Hepatocyte (in vitro differentiated cells): ENCODE data around the gene NUF2. TPM values are rescaled to one million over a fixed set of nuclear protein-coding genes. Genes with fewer than 3 reads are reported as not detected.

ENCODE experiments used
- DNase-seq: peaks from one replicate; pipeline ENCODE4 v3.0.0-alpha.2; 2016; ENCODE audit warnings: low spot score
- H2AFZ ChIP-seq: fragments of 200-600 bp; sonication (generic); 2 replicates; pipeline ENCODE4 v1.6.0; 2016; ENCODE audit warnings: antibody characterized with exemption, mild to moderate bottlenecking
- H3K27ac ChIP-seq: fragments of 200-600 bp; sonication (generic); 2 replicates; pipeline ENCODE4 v1.5.1; 2016; ENCODE audit warnings: mild to moderate bottlenecking
- H3K27me3 ChIP-seq: fragments of 200-600 bp; sonication (generic); 2 replicates; pipeline ENCODE4 v1.6.1; 2016
- H3K36me3 ChIP-seq: fragments of 200-600 bp; sonication (generic); replicated peaks from 2 replicates; pipeline ENCODE4 v1.5.1; 2016; ENCODE audit warnings: low read depth; ENCODE audit not compliant: insufficient read depth
- H3K4me1 ChIP-seq: fragments of 200-600 bp; sonication (generic); 2 replicates; pipeline ENCODE4 v1.5.1; 2016; ENCODE audit warnings: mild to moderate bottlenecking, moderate library complexity; ENCODE audit not compliant: insufficient read depth
- H3K4me2 ChIP-seq: fragments of 200-600 bp; sonication (generic); 2 replicates; pipeline ENCODE4 v1.6.0; 2016
- H3K4me3 ChIP-seq: fragments of 200-600 bp; sonication (generic); 2 replicates; pipeline ENCODE4 v1.5.1; 2016; ENCODE audit warnings: mild to moderate bottlenecking
- H3K79me2 ChIP-seq: fragments of 200-600 bp; sonication (generic); 2 replicates; pipeline ENCODE4 v1.6.0; 2017; ENCODE audit warnings: mild to moderate bottlenecking
- H3K9me2 ChIP-seq: fragments of 200-600 bp; sonication (generic); replicated peaks from 2 replicates; pipeline ENCODE4 v1.6.0; 2017; ENCODE audit warnings: mild to moderate bottlenecking; ENCODE audit not compliant: insufficient read depth
- H3K9me3 ChIP-seq: fragments of 200-600 bp; sonication (generic); 2 replicates; pipeline ENCODE4 v1.5.1; 2016; ENCODE audit warnings: low read depth, mild to moderate bottlenecking
- H4K20me1 ChIP-seq: fragments of 200-600 bp; sonication (generic); 2 replicates; pipeline ENCODE4 v1.6.0; 2016; ENCODE audit warnings: mild to moderate bottlenecking; ENCODE audit not compliant: insufficient read depth, poor library complexity, severe bottlenecking
- CTCF ChIP-seq: fragments of 200-600 bp; sonication (generic); IDR thresholded peaks from 2 replicates; pipeline ENCODE4 v1.5.1; 2016; ENCODE audit warnings: antibody characterized with exemption, mild to moderate bottlenecking; ENCODE audit not compliant: poor library complexity
- EZH2 ChIP-seq: fragments of 200-600 bp; sonication (generic); IDR thresholded peaks from 2 replicates; pipeline ENCODE4 v1.6.1; 2016; ENCODE audit warnings: antibody characterized with exemption, mild to moderate bottlenecking, borderline replicate concordance
- EZH2phosphoT487 ChIP-seq: fragments of 200-600 bp; sonication (generic); IDR thresholded peaks from one replicate; pipeline ENCODE4 v1.6.1; 2018; ENCODE audit warnings: antibody characterized with exemption, mild to moderate bottlenecking, low read depth, moderate library complexity; ENCODE audit not compliant: unreplicated experiment, severe bottlenecking
- WGBS: methylation state at CpG from one replicate; pipeline ENCODE4 v1.1.6; 2016; ENCODE audit warnings: low lambda C conversion rate; ENCODE audit errors: missing lambda C conversion rate; 5-methylcytosine and 5-hydroxymethylcytosine counted together
- polyA plus RNA-seq: library from polyadenylated mRNA; unstranded; fragments of >200 nt; fragmentation: Nextera tagmentation; extraction: Ambion mirVana; gene quantifications from 2 replicates; pipeline ENCODE4 v1.2.1, GENCODE V29; 2016
- total RNA-seq: library from RNA; depleted of rRNA; stranded (reverse); fragments of >200 nt; gene quantifications from 2 replicates; pipeline ENCODE4 v1.2.3, GENCODE V29; 2014

NUF2 gene
- total RNA-seq (4.4 and 7.0 TPM in 2 replicates), polyA plus RNA-seq (2.6 and 7.8 TPM in 2 replicates)

DNA sequence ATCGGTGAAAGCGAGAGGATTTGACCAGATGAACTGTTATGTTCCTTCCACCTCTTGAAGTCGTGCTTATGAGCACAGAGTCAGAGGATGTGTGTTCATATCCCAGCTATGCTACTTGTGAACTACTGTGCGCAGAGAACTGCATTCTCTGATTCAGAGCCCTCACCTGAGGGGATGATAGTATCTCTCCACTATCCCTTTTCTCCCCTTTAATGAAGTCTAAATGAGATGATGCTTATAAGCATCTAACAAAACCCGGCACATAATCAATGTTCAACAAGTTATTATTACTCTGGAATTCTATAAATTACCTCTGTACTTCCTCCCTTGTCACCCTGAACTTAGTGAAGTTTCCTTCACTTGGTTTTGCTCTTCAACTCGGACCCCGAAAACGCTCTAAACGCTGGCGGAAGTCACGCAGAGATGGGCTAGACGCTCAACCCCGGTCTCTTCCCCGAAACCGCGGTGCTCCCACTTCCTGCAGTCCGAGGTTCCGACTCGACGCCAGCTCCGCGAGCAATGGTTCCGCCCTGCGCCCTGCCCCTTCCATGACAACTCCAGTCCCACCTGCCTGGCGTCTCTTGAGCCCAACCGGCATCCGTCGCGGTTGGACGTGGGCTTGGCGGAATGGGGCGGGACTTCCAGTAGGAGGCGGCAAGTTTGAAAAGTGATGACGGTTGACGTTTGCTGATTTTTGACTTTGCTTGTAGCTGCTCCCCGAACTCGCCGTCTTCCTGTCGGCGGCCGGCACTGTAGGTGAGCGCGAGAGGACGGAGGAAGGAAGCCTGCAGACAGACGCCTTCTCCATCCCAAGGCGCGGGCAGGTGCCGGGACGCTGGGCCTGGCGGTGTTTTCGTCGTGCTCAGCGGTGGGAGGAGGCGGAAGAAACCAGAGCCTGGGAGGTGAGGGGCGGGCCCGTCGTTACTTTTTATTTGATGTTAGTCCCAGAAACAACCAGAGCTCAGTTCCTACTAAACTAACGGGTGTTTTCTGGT lies at the start of gene NUF2:
TSS of gene NUF2 (plus strand) at position 644 of the 995 bp plus-strand sequence. CDS start 4,098 bp downstream, outside the sequence.
- WGBS: under 1% methylated on average over 58 of the region's 58 CpGs
- peak; percentile 98 for DNase-seq
- H4K20me1 ChIP-seq: no peaks in the 10 kb centered on the region
- H3K4me3 ChIP-seq: peak within 1 kb of the TSS; percentile 69
- H3K4me1 ChIP-seq: peaks cover 3% of the 10 kb centered on the region
- TF ChIP-seq CTCF (no peak), EZH2phosphoT487 (no peak), EZH2 (no peak)
- no peaks in the 10 kb centered on the region for H3K9me3 ChIP-seq
- peaks cover 18% of the 10 kb centered on the region for H3K79me2 ChIP-seq
- H3K4me2 ChIP-seq: peak within 1 kb of the TSS; percentile 87
- peak within 1 kb of the TSS; percentile 98 for H2AFZ ChIP-seq
- peak within 1 kb of the TSS; percentile 86 for H3K27ac ChIP-seq
- H3K36me3 ChIP-seq: no peaks in the 10 kb centered on the region
- H3K27me3 ChIP-seq: no peaks in the 10 kb centered on the region
- H3K9me2 ChIP-seq: no peaks in the 10 kb centered on the region

- H3K4me2 ChIP-seq: no peak overlapping the region
- no peaks in the 10 kb centered on the region for H3K36me3 ChIP-seq
- no peaks in the 10 kb centered on the region for H3K27me3 ChIP-seq
- TF ChIP-seq EZH2phosphoT487: no peak
- TF ChIP-seq CTCF: no peak
- no peak for TF ChIP-seq EZH2
- WGBS: 75% methylated on average over 2 of the region's 2 CpGs
- H3K79me2 ChIP-seq: no peaks in the 10 kb centered on the region
- no peaks in the 10 kb centered on the region for H3K4me1 ChIP-seq
- no peak overlapping the region for H2AFZ ChIP-seq
- H3K9me3 ChIP-seq: peaks cover 6% of the 10 kb centered on the region
- H3K4me3 ChIP-seq: no peak overlapping the region
- no peaks in the 10 kb centered on the region for H4K20me1 ChIP-seq
- H3K27ac ChIP-seq: no peak overlapping the region
- DNase-seq: no peak
- H3K9me2 ChIP-seq: no peaks in the 10 kb centered on the region
These were observed 47.9 kb upstream of the NUF2 start for GRCh38 chr1:163273766-163274441.

DNA sequence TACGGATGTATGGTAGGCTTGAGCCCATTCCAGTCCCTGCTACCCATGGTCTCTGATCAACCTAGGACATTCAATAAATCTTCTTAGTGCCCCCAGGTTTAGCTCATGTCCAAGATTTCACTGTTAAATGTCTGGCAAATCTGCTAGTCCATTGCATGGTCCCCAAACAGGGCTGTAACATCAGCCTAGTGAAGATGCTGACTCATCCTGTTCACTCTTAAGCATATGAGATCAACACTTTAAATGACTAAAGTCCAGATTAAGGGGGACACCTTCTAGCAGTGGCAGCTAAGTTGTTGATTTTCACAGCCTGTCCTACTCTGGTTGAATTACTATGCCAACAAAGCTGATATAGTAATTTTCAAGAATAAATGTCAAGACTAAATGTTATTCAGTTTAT lies 46.5 kb upstream of the NUF2 start:
- Histone ChIP-seq H2AFZ (no peak overlapping the region), H4K20me1 (no peaks in the 10 kb centered on the region), H3K9me2 (no peaks in the 10 kb centered on the region), H3K27ac (no peak overlapping the region), H3K36me3 (no peaks in the 10 kb centered on the region), H3K9me3 (peaks cover 6% of the 10 kb centered on the region), H3K27me3 (no peaks in the 10 kb centered on the region), H3K79me2 (no peaks in the 10 kb centered on the region), H3K4me2 (no peak overlapping the region), H3K4me1 (no peaks in the 10 kb centered on the region), H3K4me3 (no peak overlapping the region)
- DNase-seq: peak; percentile 19
- TF ChIP-seq EZH2 (no peak), EZH2phosphoT487 (no peak), CTCF (no peak)
- 94% methylated on average over 1 of the region's 1 CpG for WGBS
